ENCODE data around the gene KCNH2. TPM values are rescaled to one million over a fixed set of nuclear protein-coding genes. Genes with fewer than 3 reads are reported as not detected.

KCNH2 gene
- total and polyA plus RNA-seq, 2 experiments from 2014 or later = 2.6 to 14.7 TPM

DNA sequence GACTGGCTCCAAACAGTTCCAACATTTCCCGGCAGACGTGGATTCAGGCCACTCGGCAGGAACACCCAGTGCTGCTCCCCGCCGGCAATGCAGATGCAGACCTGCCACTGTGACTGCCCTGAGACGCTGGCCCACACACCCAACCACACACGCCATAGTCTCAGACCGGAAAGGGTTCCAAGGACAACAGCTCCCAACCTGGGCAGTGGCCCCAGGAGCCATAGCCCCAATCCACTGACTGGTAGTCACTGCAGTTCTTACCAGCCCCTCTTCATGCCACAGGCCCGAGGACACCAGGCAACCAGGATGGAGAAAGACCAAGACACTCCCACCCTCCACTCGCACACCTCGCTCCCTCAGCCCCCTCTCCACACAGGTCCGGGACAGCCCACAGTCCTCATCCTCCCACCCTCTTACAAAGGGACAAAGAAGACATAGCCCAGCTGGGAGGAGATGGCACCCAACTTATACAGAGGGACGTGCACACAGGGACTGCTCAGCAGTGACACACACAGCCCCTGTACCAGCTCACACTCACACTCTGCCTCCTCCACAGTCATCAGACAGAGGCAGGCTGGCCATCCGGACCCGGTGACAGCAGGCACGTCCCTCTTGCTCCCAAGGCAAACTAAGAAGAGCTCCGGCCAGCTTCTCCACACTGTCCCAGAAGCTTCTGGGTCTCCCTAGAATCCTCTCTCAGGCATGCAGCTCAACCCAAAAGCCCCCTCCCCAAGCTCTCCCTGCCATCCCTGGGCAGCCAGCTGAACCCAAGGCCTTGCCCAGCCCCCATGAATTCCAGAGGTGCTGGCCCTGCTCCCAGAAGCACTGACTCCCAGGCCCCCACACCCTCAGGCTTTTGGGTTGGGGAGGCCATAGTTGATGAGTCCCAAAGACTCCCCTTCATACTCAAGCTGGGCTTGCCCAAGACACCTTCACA, 24.8 kb downstream of the KCNH2 start:
- TF ChIP-seq EZH2 (IDR thresholded peaks at IDR 0.05; ENCODE audit: low read depth, unreplicated experiment) (no peak), EZH2phosphoT487 (IDR thresholded peaks at IDR 0.05; ENCODE audit: unreplicated experiment) (no peak), NANOG (IDR thresholded peaks at IDR 0.05; ENCODE audit: borderline replicate concordance) (no peak), ZNF331 (CRISPR knock-in tag; IDR thresholded peaks at IDR 0.05; ENCODE audit: low read depth) (no peak), POLR2AphosphoS5 (IDR thresholded peaks at IDR 0.05; ENCODE audit: low read depth) (no peak), STAT1 (IDR thresholded peaks at IDR 0.05; ENCODE audit: unreplicated experiment) (no peak), CREB1 (CRISPR knock-in tag; IDR thresholded peaks at IDR 0.05; ENCODE audit: low read depth) (no peak), JUNB (IDR thresholded peaks at IDR 0.05; ENCODE audit: unreplicated experiment) (no peak), ZNF114 (CRISPR knock-in tag; IDR thresholded peaks at IDR 0.05) (no peak)
- TF ChIP-seq, protein P1, sequence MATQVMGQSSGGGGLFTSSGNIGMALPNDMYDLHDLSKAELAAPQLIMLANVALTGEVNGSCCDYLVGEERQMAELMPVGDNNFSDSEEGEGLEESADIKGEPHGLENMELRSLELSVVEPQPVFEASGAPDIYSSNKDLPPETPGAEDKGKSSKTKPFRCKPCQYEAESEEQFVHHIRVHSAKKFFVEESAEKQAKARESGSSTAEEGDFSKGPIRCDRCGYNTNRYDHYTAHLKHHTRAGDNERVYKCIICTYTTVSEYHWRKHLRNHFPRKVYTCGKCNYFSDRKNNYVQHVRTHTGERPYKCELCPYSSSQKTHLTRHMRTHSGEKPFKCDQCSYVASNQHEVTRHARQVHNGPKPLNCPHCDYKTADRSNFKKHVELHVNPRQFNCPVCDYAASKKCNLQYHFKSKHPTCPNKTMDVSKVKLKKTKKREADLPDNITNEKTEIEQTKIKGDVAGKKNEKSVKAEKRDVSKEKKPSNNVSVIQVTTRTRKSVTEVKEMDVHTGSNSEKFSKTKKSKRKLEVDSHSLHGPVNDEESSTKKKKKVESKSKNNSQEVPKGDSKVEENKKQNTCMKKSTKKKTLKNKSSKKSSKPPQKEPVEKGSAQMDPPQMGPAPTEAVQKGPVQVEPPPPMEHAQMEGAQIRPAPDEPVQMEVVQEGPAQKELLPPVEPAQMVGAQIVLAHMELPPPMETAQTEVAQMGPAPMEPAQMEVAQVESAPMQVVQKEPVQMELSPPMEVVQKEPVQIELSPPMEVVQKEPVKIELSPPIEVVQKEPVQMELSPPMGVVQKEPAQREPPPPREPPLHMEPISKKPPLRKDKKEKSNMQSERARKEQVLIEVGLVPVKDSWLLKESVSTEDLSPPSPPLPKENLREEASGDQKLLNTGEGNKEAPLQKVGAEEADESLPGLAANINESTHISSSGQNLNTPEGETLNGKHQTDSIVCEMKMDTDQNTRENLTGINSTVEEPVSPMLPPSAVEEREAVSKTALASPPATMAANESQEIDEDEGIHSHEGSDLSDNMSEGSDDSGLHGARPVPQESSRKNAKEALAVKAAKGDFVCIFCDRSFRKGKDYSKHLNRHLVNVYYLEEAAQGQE (IDR thresholded peaks at IDR 0.05; ENCODE audit: unreplicated experiment) = no peak
- TF ChIP-seq, protein P2, sequence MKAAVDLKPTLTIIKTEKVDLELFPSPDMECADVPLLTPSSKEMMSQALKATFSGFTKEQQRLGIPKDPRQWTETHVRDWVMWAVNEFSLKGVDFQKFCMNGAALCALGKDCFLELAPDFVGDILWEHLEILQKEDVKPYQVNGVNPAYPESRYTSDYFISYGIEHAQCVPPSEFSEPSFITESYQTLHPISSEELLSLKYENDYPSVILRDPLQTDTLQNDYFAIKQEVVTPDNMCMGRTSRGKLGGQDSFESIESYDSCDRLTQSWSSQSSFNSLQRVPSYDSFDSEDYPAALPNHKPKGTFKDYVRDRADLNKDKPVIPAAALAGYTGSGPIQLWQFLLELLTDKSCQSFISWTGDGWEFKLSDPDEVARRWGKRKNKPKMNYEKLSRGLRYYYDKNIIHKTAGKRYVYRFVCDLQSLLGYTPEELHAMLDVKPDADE (IDR thresholded peaks at IDR 0.05) = no peak
- TF ChIP-seq, protein P3, sequence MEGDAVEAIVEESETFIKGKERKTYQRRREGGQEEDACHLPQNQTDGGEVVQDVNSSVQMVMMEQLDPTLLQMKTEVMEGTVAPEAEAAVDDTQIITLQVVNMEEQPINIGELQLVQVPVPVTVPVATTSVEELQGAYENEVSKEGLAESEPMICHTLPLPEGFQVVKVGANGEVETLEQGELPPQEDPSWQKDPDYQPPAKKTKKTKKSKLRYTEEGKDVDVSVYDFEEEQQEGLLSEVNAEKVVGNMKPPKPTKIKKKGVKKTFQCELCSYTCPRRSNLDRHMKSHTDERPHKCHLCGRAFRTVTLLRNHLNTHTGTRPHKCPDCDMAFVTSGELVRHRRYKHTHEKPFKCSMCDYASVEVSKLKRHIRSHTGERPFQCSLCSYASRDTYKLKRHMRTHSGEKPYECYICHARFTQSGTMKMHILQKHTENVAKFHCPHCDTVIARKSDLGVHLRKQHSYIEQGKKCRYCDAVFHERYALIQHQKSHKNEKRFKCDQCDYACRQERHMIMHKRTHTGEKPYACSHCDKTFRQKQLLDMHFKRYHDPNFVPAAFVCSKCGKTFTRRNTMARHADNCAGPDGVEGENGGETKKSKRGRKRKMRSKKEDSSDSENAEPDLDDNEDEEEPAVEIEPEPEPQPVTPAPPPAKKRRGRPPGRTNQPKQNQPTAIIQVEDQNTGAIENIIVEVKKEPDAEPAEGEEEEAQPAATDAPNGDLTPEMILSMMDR (conservative IDR thresholded peaks at IDR 0.05; ENCODE audit: low read depth in 2 of 2) = no peak
- TF ChIP-seq, protein P4, sequence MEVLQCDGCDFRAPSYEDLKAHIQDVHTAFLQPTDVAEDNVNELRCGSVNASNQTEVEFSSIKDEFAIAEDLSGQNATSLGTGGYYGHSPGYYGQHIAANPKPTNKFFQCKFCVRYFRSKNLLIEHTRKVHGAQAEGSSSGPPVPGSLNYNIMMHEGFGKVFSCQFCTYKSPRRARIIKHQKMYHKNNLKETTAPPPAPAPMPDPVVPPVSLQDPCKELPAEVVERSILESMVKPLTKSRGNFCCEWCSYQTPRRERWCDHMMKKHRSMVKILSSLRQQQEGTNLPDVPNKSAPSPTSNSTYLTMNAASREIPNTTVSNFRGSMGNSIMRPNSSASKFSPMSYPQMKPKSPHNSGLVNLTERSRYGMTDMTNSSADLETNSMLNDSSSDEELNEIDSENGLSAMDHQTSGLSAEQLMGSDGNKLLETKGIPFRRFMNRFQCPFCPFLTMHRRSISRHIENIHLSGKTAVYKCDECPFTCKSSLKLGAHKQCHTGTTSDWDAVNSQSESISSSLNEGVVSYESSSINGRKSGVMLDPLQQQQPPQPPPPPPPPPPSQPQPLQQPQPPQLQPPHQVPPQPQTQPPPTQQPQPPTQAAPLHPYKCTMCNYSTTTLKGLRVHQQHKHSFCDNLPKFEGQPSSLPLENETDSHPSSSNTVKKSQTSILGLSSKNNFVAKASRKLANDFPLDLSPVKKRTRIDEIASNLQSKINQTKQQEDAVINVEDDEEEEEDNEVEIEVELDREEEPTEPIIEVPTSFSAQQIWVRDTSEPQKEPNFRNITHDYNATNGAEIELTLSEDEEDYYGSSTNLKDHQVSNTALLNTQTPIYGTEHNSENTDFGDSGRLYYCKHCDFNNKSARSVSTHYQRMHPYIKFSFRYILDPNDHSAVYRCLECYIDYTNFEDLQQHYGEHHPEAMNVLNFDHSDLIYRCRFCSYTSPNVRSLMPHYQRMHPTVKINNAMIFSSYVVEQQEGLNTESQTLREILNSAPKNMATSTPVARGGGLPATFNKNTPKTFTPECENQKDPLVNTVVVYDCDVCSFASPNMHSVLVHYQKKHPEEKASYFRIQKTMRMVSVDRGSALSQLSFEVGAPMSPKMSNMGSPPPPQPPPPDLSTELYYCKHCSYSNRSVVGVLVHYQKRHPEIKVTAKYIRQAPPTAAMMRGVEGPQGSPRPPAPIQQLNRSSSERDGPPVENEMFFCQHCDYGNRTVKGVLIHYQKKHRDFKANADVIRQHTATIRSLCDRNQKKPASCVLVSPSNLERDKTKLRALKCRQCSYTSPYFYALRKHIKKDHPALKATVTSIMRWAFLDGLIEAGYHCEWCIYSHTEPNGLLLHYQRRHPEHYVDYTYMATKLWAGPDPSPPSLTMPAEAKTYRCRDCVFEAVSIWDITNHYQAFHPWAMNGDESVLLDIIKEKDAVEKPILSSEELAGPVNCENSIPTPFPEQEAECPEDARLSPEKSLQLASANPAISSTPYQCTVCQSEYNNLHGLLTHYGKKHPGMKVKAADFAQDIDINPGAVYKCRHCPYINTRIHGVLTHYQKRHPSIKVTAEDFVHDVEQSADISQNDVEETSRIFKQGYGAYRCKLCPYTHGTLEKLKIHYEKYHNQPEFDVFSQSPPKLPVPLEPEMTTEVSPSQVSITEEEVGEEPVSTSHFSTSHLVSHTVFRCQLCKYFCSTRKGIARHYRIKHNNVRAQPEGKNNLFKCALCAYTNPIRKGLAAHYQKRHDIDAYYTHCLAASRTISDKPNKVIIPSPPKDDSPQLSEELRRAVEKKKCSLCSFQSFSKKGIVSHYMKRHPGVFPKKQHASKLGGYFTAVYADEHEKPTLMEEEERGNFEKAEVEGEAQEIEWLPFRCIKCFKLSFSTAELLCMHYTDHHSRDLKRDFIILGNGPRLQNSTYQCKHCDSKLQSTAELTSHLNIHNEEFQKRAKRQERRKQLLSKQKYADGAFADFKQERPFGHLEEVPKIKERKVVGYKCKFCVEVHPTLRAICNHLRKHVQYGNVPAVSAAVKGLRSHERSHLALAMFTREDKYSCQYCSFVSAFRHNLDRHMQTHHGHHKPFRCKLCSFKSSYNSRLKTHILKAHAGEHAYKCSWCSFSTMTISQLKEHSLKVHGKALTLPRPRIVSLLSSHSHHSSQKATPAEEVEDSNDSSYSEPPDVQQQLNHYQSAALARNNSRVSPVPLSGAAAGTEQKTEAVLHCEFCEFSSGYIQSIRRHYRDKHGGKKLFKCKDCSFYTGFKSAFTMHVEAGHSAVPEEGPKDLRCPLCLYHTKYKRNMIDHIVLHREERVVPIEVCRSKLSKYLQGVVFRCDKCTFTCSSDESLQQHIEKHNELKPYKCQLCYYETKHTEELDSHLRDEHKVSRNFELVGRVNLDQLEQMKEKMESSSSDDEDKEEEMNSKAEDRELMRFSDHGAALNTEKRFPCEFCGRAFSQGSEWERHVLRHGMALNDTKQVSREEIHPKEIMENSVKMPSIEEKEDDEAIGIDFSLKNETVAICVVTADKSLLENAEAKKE (CRISPR knock-in tag; IDR thresholded peaks at IDR 0.05) = no peak
- Mint-ChIP-seq H3K36me3 (ENCODE audit: low read depth) (no peaks in the 10 kb centered on the region), H3K4me1 (peaks cover 28% of the 10 kb centered on the region), H3K27me3 (ENCODE audit: insufficient read depth, low read depth, poor library complexity) (peaks cover 20% of the 10 kb centered on the region), H3K9me3 (no peaks in the 10 kb centered on the region), H3K27ac (no peak overlapping the region), H3K4me3 (no peak overlapping the region)
- Histone ChIP-seq H2AFZ (no peak overlapping the region), H3K36me3 (ENCODE audit: insufficient read depth) (no peaks in the 10 kb centered on the region), H3K27ac (ENCODE audit: low read depth) (no peak overlapping the region), H3K79me2 (replicated peaks; ENCODE audit: insufficient read depth) (no peaks in the 10 kb centered on the region), H3F3A (replicated peaks; ENCODE audit: low read depth) (no peaks in the 10 kb centered on the region), H3K27me3 (ENCODE audit: insufficient read depth) (peaks cover 30% of the 10 kb centered on the region), H3K4me2 (no peak overlapping the region), H3K4me1 (ENCODE audit: insufficient read depth) (peaks cover 20% of the 10 kb centered on the region), H3K9me2 (ENCODE audit: insufficient read depth) (no peaks in the 10 kb centered on the region), H3K4me3 (no peak overlapping the region), H4K20me1 (replicated peaks; ENCODE audit: insufficient read depth) (no peaks in the 10 kb centered on the region; the same call in 1 of the 2 replicates)
- ATAC-seq = no peak
- no peak for DNase-seq (ENCODE audit: low spot score)

Data from GM23338 (cell line).